ENCODE data around the gene ZNF101. TPM values are rescaled to one million over a fixed set of nuclear protein-coding genes. Genes with fewer than 3 reads are reported as not detected.

Gene ZNF101
- 10 to 100 TPM in 1 of 12 donors, 1 to 10 TPM in 10, not detected in 1; 5.3 to 22.5 (median 7.2) TPM for polyA plus RNA-seq (ENCODE audit: insufficient read length in 12 of 12)
- long read RNA-seq, donor 1, full-length matches to known transcripts: 1 of 1 reads
- long read RNA-seq, donor 1, partial matches to known transcripts: 0 of 1 reads
- long read RNA-seq, donor 1, other reads (novel, unspliced or antisense): 0 of 1 reads
- long read RNA-seq, donor 2: 0 reads
- long read RNA-seq, donor 3, partial matches to known transcripts: 0 of 1 reads
- long read RNA-seq, donor 3, other reads (novel, unspliced or antisense): 0 of 1 reads
- long read RNA-seq, donor 4: 0 reads
- long read RNA-seq, donor 5, full-length matches to known transcripts: 1 of 1 reads
- long read RNA-seq, donor 5, partial matches to known transcripts: 0 of 1 reads
- long read RNA-seq, donor 5, other reads (novel, unspliced or antisense): 0 of 1 reads
- long read RNA-seq, donor 6: 0 reads
- long read RNA-seq, donor 7: 0 reads
- long read RNA-seq, donor 8: 0 reads
- long read RNA-seq, donor 9, full-length matches to known transcripts: 3 of 3 reads
- long read RNA-seq, donor 9, partial matches to known transcripts: 0 of 3 reads
- long read RNA-seq, donor 9, other reads (novel, unspliced or antisense): 0 of 3 reads
- long read RNA-seq, donor 10, full-length matches to known transcripts: 2 of 2 reads
- long read RNA-seq, donor 10, partial matches to known transcripts: 0 of 2 reads
- long read RNA-seq, donor 10, other reads (novel, unspliced or antisense): 0 of 2 reads
- long read RNA-seq, donor 11, full-length matches to known transcripts: 1 of 1 reads
- long read RNA-seq, donor 11, partial matches to known transcripts: 0 of 1 reads
- long read RNA-seq, donor 11, other reads (novel, unspliced or antisense): 0 of 1 reads

GRCh38 chr19:19668230-19669012 lies at the start of gene ZNF101:
ZNF101 (plus strand) TSS chr19:19668839; CDS start chr19:19668964, 125 bp downstream.
- DNase-seq: peak; percentile 91

GRCh38 chr19:19619181-19619848 lies 49.3 kb upstream of the ZNF101 start:
- no peak for DNase-seq

GRCh38 chr19:19619849-19620210 lies 48.8 kb upstream of the ZNF101 start:
- no peak for DNase-seq

- DNase-seq: no peak
Observed at GRCh38 chr19:19623383-19623782, 45.3 kb upstream of the ZNF101 start.

- no peak for DNase-seq
Observed at GRCh38 chr19:19624032-19624570, 44.5 kb upstream of the ZNF101 start.

GRCh38 chr19:19626516-19627472 lies 41.8 kb upstream of the ZNF101 start:
- no peak for DNase-seq

GRCh38 chr19:19627621-19628500 lies 40.8 kb upstream of the ZNF101 start, which contains the start of gene LPAR2:
LPAR2 (minus strand) TSS chr19:19628220; CDS start chr19:19627275, 945 bp downstream.
- DNase-seq: no peak

GRCh38 chr19:19628501-19629134 lies 40.0 kb upstream of the ZNF101 start:
- no peak for DNase-seq

GRCh38 chr19:19630062-19630414 lies 38.6 kb upstream of the ZNF101 start:
- DNase-seq: no peak

- DNase-seq: no peak
Observed at GRCh38 chr19:19630426-19630825, 38.2 kb upstream of the ZNF101 start.

GRCh38 chr19:19631346-19631745 lies 37.3 kb upstream of the ZNF101 start:
- no peak for DNase-seq

- DNase-seq: no peak
Observed at GRCh38 chr19:19632661-19633060, 36.0 kb upstream of the ZNF101 start.

GRCh38 chr19:19633711-19634515 lies 34.7 kb upstream of the ZNF101 start:
- DNase-seq: no peak

GRCh38 chr19:19634516-19635312 lies 33.9 kb upstream of the ZNF101 start:
- no peak for DNase-seq

GRCh38 chr19:19635313-19635702 lies 33.3 kb upstream of the ZNF101 start:
- DNase-seq: no peak

GRCh38 chr19:19636573-19637185 lies 32.0 kb upstream of the ZNF101 start:
- DNase-seq: no peak
